SU-DHL-6 (cell line): ENCODE data around the gene LRP6.

Experiments
- CTCF ChIP-seq: fragments of 200-600 bp; sonication (generic); IDR thresholded peaks from one replicate; pipeline ENCODE4 v1.5.1; 2017; ENCODE audit warnings: antibody characterized with exemption, mild to moderate bottlenecking, low read length, moderate library complexity; ENCODE audit not compliant: insufficient read depth, poor library complexity, severe bottlenecking
- EZH2phosphoT487 ChIP-seq: fragments of 200-600 bp; sonication (generic), shearing (Covaris generic); conservative IDR thresholded peaks from 2 replicates; pipeline ENCODE4 v1.6.1; 2018; ENCODE audit warnings: mild to moderate bottlenecking, antibody characterized with exemption, low read length, moderate library complexity, mixed read lengths

GRCh38 chr12:12083688-12084087 lies 183.2 kb downstream of the LRP6 start:
- TF ChIP-seq CTCF (no peak), EZH2phosphoT487 (no peak)
